Measurements from ENCODE around the gene AK5.
A peak's percentile ranks its signal among the peaks of the same experiment; 100 is the strongest.

The AK5 gene

DNA sequence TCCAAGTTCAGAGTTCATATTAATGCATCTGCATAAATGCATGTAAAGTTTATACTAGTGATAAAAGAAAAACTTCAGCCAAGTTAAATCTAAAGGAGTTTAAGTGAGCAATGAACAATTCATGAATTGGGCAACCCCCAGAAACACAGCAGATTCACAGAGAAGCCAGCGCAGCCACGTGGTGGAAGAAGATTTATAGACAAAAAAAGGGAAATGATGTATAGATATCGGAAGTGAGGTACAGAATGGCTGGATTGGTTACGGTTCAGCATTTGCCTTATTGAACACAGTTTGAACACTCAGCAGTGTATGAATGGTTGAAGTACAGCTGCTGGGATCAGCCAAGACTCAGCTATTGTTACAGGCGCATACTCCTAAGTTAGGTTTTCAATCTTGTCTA lies 5.7 kb downstream of the AK5 start:
- DNase-seq (ENCODE audit: low read depth) = no peak

- peak; percentile 87 for DNase-seq (ENCODE audit: low read depth)
Observed at GRCh38 chr1:77288275-77288674, 6.5 kb downstream of the AK5 start.

DNA sequence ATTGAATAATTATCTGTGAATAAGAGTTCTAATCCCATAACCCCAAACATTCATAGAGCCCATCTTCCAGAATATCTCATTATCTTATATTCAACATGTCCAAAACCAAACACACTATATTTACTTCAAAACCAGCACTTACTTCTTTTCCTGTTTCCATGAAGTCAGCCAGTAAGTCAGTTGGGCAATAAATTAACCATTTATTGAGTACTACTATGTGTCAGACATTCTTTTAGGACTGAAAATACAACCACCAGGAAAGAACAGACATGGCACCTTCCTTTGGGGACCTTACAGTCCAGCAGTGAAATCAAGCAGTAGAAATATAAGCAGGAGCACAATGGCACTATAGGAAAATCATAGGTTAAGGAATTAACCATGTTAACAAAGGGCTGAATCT lies 8.8 kb downstream of the AK5 start:
- DNase-seq (ENCODE audit: low read depth) = peak; percentile 12

DNA sequence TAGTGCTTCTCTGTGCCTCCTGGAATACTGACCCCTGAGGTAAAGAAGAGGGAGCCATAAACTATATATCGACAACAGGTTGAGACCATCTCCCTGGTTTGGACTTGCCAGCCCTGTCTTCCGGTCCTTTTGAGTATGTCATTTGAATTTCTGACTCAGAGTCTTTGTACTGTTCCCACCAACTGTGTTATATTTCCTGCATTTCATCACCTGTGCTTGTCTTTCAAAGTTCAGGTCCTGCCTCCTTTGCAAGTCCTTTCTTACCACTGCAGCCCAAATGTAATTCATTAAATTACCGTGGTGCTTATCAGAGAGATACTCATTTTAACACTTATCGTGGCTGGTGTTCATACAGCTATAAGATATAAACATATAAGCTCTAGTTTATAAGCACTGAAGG lies 10.7 kb downstream of the AK5 start:
- no peak for DNase-seq (ENCODE audit: low read depth)

DNA sequence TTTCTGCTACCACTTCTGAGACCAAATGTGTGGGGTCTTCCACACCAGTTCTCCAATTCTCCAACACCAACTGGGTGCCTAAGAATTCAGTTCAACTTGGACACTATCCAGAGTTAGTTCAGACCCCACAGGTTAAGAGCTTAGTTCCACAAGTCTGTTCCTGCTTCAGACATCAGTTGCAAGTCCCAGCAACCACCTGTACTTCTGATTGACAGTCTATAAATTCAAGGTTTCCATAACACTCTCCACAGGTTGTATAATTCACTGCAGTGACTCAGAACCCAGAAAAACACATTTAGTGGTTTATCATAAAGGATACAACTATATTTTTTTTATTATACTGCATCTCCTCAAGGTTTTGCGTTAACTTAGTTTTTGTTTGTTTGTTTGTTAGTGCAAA lies 18.7 kb downstream of the AK5 start:
- DNase-seq (ENCODE audit: low read depth) = no peak

DNA sequence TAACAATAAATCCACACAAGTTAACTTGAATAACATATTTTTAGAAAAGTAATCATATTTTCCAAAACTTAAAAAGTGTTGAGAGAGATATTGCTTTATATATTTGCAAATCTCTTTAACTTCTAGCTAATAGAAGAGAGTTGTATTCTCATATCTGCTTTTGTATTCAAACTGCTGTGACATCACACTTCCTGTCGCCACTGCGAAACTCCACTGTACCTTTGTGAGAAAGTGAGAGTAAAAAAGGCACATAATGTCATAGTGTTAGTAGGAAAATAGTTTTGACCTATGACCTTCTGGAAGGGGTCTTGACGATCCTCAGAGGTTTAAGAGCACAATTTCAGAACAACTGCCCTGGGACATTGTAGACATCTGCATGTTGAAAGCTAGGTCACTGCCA lies 21.6 kb downstream of the AK5 start:
- DNase-seq (ENCODE audit: low read depth) = no peak

DNA sequence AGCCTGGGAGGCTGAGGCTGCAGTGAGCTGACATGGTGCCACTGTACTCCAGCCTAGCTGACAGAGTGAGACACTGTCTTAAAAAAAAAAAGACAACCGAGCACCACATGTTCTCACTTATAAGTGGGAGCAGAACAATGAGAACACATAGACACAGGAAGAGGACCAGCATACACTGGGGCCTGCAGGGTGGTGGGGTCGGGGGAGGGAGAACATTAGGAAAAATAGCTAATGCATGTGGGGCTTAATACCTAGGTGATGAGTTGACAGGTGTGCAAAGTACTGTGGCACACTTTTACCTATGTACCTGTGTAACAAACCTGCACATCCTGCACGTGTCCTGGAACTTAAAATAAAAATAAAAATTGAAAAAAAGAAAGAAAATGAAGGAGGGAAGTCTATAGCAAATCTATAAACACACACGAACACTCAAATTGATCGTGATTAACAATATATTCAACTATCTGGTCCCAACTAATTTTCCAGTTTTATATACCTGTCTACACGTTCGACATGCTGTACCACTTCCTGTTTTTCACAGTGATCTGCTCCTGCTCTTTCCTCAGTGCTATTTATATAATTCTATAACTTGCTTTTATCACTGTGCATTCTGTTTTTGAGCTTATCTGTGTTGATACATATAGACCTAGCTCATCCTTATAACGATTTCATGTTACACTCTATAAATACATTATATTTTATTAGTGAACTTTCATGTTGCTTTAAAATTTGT lies 27.2 kb downstream of the AK5 start:
- DNase-seq (ENCODE audit: low read depth) = no peak

GRCh38 chr1:77310924-77311323 lies 29.1 kb downstream of the AK5 start:
- DNase-seq (ENCODE audit: low read depth) = no peak

- peak; percentile 41 for DNase-seq (ENCODE audit: low read depth)
Observed at GRCh38 chr1:77312364-77312763, 30.5 kb downstream of the AK5 start.

- peak; percentile 51 for DNase-seq (ENCODE audit: low read depth)
Observed at GRCh38 chr1:77313491-77313890, 31.7 kb downstream of the AK5 start.

GRCh38 chr1:77316006-77316405 lies 34.2 kb downstream of the AK5 start:
- DNase-seq (ENCODE audit: low read depth) = peak; percentile 53

DNA sequence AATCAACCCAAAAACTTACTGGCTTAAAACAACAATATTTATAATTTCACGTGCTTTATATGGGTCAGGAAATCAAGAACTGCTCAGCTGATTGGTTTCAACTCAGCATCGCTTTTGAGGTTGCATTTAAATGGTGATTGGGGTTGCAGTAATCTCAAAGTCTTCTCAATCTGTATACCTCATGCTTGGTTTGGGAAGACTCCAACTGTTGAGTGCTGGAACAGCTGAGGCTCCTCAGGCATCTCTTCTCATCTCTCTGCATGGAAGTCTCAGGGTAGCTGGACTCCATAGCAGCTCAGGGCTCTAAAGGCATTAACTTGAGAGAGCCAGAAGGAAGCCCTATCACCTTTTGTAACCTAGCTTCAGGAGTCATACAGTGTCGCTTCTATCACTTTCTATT lies 35.1 kb downstream of the AK5 start:
- DNase-seq (ENCODE audit: low read depth) = no peak

GRCh38 chr1:77319036-77319705 lies 37.4 kb downstream of the AK5 start:
- peak; percentile 14 for DNase-seq (ENCODE audit: low read depth)

GRCh38 chr1:77322061-77322900 lies 40.5 kb downstream of the AK5 start:
- DNase-seq (ENCODE audit: low read depth) = peak; percentile 97

DNA sequence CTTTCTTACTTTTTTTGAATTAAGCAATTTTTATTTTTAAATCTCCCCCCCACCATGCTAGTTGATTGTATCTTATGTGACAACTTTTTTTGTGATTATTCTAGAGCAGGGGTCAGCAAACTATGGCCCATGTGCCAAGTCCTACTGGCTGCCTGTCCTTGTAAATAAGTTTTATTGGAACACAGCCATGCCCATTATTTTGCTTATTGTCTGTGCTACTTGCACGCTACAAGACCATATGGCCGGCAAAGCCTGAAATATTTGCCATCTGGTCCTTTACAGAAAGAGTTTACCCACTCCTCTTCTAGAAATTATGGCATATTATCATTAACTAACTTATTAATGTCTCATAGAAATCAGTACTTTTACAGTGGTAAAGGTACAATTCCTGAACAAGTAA lies 51.7 kb downstream of the AK5 start:
- no peak for DNase-seq (ENCODE audit: low read depth)

GRCh38 chr1:77336729-77337128 lies 54.9 kb downstream of the AK5 start:
- no peak for DNase-seq (ENCODE audit: low read depth)

- no peak for DNase-seq (ENCODE audit: low read depth)
Observed at GRCh38 chr1:77339326-77339725, 57.5 kb downstream of the AK5 start.

- no peak for DNase-seq (ENCODE audit: low read depth)
Observed at GRCh38 chr1:77341195-77341594, 59.4 kb downstream of the AK5 start.

DNA sequence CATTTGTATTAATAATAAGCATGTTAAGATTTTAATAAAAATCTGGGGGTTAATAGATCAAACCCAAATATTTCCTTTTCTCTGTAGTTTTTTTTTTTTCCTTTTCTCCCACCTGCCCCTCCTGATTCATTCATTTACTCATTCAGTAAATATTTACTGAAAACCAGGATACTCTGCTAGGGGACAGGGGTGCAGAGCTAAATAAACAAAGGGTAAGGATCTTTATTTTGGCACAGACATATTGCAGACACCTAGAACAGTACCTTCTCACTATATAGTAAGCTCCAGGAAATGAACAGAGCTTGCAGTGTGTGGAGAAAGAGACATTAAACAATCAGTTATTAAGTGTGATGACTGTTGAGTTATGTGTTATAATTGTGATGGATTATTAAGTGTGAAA lies 60.9 kb downstream of the AK5 start:
- DNase-seq (ENCODE audit: low read depth) = no peak

DNA sequence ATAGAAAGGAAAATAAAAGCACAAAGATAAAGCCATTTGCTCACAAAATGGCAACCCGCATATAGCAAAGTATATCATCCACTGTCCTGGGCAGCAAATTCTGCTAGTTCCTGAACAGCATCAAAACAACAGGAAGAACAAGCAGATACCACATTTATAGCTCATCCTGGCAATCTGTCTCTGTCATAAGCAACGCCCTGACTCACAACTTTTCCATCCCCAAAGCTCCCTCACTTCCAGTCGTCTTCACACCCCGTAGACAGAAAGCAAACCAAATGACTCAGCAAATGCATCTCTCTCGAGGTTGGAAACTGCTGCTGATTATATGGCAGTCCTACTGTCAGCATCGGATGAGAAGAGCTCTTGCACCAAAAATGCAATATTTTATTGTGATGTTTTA lies 65.8 kb downstream of the AK5 start:
- DNase-seq (ENCODE audit: low read depth) = peak; percentile 98

DNA sequence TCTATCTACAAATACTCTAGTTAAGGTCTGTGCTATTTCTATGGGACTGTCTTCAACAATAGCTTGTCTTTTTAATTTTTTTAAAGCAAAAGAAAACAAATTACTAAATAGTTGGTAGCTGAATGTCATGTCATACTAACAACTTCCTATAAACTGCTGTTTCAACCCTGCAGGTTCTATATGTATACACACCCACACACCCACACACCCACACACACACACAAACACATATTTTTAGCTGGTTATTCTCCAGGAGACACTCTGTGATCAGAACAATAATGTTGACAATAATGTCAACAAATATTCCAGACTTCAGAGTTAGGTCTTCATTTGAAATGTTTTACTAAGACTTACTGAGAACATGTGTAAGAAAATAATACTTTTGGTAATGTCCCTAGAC lies 66.7 kb downstream of the AK5 start:
- no peak for DNase-seq (ENCODE audit: low read depth)

DNA sequence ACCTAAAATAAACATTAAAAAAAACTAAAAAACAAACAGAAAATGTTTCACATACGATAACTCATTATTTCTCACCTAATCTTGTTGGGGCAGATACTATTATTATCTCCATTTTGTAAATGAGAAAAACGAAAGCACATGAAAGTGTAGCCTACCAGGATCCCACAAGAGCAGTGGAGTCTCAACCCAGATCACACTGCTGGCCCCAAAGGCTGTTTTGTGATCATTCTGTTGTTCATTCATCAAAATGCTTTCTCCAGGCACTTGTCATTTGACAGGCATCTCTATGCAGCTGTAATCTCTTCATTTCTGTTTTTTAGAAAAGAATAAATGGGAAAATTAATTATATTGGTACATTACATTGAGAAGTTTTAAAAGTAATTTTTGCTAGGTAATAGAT lies 67.5 kb downstream of the AK5 start:
- DNase-seq (ENCODE audit: low read depth) = no peak

Data from amniotic epithelial cell (primary cell).